HG02852 (cell line): ENCODE results near the gene GATA3.
A peak's percentile ranks its signal among the peaks of the same experiment; 100 is the strongest.
"Not testable (repeated sequence)": the region's sequence is repeated elsewhere in the genome, so short reads cannot be mapped to it uniquely, and the experiment has no call there.

ENCODE experiments used
- ATAC-seq: cut with Tn5 transposase; IDR thresholded peaks from one replicate; pipeline ENCODE4 v1.9.1; 2021; ENCODE audit warnings: mild to moderate bottlenecking, moderate library complexity; ENCODE audit not compliant: unreplicated experiment

The GATA3 gene

DNA sequence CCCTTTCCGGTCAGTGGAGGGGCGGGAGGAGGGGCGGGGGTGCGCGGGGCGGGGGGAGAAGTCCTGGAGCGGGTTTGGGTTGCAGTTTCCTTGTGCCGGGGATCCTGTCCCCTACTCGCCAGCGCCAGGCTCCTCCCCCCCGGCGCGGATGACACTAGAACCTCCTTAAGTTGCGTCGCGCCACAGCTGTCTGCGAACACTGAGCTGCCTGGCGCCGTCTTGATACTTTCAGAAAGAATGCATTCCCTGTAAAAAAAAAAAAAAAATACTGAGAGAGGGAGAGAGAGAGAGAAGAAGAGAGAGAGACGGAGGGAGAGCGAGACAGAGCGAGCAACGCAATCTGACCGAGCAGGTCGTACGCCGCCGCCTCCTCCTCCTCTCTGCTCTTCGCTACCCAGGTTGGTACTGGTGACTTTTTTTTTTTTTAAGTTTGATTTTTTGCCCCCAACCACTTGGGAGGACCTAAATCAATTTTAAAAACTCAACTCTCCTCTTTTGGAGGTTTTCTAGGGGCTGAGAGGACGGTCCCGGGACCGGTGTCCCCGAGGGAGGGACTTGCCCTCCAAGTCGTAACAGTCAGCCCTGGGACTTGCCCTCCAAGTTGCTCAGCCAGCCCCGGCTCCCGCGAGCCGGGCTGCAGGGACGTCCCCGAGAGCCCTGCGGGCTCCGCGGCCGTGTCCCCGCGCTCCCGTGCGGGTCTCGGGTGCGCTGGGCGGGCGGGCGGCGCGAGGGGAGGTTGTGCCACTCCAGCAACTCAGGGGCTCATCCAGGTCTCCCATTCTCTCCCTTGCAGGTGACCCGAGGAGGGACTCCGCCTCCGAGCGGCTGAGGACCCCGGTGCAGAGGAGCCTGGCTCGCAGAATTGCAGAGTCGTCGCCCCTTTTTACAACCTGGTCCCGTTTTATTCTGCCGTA is at the start of gene GATA3:
Gene GATA3 (plus strand): TSS at position 195 of the 914 bp plus-strand sequence. CDS start 968 bp downstream, outside the sequence.
- peak; percentile 41 for ATAC-seq

DNA sequence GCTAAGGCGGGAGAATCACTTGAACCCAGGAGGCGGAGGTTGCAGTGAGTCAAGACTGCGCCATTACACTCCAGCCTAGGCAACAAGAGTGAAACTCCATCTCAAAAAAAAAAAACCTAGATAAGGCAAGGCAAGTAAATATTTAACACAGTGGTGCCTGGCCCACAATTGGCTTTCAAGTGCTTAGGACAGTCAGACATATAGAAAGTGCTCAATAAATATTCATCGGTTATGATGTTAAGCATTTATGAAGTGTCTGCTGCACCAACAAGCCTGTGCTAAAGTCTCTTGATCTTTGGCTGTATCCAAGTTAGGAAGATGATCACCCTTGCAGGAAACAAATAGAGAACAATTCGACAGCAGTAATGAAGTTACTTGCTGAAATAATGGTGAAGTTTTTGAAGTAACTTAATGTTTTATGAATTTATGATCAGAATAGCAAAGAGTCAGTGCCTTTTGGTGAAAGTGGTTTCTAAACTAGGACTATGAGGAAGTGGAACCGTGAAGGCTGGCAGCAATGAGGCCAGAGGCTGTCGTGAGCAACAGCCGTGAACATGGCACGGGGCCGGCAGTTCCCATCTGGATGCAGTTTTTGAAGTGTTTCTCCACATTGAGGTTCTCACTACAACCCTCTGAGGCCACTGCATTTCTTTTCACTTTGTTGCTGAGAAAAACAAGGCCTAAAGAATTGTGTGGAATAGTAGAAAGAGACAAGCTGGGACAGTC is 48.1 kb upstream of the GATA3 start:
- no peak for ATAC-seq

DNA sequence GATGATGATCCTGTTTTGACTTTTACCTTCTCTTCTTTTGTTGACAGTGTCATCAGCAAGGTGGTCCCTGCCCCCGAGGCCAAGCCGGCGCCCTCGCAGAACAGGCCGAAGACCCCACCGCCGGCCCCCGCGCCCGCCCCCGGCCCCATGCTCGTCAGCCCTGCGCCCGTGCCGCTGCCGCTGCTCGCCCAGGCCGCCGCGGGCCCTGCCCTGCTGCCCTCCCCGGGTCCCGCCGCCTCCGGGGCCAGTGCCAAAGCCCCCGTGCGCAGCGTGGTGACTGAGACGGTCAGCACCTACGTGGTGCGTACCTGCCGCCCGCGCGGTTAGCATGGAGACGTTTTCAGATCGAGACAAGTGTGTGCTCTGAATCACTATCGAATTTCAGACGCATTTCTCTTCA is 45.5 kb upstream of the GATA3 start:
- ATAC-seq = no peak

DNA sequence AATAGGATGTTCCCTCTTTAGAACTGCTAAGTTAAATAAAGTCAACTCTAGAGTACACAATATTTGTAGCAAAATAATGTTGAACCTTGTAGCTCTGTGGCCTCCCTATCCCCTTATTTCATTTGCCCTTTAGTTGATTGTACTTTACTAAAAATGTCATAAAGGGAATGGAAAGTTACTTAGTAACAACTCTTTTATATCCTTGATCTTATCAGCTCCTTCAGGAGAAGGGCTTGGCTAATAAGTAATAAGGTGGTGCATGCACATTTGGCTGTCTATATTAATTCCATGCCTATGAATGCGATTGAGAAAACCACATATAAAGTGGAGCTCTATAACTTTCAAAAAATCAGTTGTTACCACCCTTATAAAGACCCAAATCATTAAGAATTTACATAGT is 41.5 kb upstream of the GATA3 start:
- ATAC-seq = no peak

DNA sequence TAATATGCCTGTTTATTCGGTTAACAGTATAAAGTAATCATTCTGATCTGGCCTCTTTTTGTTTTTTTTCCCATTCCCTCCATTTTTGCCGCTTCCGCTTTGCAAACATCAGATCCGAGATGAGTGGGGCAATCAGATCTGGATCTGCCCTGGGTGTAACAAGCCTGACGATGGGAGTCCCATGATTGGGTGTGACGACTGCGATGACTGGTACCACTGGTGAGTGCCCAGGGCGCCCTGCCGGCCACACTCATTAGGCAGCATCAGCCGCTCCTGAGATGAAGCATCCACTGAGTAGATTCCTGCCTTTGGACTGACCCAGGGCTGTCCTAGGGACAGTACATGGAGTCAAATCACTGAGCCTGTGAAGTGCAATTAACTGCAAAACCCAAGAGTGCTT is 40.9 kb upstream of the GATA3 start:
- ATAC-seq = no peak

DNA sequence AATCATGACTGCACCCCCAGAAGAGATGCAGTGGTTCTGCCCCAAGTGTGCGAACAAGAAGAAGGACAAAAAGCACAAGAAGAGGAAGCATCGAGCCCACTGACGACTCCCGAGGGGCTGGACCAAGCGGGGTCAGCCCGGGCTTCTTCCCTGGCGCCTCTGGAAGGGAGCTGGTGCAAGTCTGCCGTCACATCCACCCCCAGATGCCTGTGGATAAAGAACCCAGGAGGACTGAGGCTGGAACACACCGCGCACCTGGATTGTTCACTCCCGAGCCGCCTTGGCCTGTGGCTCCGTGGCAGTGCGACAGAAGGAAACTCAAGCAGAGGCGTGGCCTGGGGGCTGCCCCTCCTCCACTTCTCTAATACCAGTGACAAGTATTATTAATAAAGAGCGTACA is 39.8 kb upstream of the GATA3 start:
- no peak for ATAC-seq

DNA sequence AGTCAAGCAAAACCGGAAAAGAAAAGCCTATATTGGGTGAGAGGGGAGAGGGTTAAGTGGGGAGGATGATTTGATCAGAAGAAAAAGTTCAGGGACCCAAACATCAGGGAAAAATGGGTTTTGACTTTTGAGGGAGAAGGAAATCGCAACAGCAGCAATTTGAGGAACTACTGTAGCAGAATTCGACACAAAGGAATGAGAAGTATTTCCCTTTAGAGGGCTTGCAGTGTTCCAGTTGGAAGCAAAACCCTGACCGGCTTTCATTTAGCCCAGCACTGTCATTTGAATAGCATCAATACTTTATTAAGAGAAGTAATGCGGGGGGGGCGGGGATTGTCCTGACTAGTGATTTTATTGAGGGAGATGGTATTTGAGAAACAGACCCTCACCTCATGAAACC is 37.2 kb upstream of the GATA3 start:
- ATAC-seq = no peak

DNA sequence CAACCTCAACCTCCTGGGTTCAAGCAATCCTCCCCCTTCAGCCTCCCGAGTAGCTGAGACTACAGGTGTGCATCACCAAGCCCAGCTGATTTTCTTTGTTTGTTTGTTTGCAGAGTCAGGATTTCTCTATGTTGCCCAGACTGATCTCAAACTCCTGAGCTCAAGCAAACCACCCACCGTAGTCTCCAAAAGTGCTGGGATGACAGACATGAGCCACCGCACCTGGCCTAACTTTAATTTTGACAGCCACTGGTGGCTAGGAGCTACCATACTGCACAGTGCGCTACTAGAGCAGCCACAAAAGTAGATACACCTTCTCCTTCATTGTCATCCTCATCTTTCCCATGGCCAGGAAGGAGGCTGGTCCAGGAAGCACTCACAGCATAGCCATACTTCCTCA is 31.2 kb upstream of the GATA3 start:
- no peak for ATAC-seq

DNA sequence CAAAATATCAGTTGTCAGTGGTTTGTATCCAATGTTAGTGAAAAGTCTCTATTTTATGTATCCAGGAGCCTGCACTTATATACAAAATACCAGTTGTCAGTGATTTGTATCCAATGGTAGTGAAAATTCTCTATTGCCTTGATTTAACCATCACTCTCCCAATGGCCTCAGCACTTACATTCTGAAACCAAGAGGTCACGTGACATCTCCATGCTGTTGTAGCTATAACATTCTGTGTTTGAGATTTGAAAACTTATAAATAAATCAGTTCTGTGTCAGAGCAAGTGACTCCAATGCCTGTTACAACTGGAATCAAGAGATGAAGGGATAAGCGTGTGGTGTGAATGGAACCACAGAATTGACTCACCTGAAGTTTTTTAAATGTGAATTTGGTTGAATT is 30.6 kb upstream of the GATA3 start:
- ATAC-seq = no peak

DNA sequence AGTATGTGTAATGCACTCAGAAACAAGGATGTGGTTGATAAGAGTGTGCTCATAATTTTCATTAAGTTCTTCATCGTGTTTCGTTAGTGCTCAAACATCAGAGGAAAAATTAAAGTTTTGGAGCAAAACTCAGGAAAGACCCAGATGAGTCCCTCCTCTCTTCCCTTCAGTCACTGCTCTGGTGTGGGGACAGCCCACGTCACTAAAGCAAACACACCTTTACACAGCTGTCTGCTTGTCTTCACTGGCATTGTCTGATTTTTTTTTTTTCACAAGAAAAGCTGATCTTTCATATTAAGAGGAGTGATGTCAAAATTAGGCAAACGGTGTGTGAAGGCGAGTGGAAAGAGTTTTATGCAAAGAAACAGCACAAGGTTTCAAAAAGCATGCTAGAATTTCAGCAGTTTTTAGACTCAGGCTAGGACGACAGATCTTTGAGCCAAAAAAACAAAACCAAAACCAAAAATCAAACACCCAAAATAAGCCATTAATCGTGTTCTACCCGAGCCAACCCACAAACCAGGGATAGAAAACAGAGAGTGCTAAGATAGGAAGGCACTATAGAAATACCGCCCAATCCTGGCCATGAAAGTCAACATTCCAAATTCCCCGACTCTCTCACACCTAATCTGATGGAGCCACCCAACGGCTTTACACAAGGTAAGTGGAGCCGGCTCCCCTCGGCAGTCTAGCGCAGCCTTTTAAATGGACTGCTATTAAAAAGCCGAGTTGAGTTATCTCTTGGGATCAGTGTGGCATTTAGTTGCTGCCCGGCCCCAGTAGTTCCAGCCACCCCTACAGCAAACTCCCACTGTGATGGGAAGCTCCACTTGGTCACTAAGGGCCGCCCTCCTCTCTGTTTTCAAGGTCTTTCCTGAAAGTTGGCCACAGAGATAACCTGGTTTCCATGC is 27.9 kb upstream of the GATA3 start:
- ATAC-seq = no peak

DNA sequence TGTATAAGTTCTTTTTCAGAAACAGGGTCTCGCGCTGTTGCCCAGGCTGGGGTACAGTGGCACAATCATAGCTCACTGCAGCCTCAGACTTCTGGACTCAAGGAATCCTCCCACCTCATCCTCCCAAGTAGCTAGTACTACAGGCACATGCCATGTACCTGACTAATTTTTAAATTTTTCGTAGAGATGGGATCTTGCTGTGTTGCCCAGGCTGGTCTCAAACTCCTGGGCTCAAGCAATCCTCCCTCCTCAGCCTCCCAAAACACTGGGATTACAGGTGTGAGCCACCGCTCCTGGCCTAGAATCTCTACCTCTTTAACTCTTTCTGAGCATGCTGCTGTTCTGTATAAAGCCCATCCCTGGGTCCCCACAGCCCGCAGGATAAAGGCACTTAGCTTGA is 23.3 kb upstream of the GATA3 start:
- not testable (repeated sequence) for ATAC-seq

DNA sequence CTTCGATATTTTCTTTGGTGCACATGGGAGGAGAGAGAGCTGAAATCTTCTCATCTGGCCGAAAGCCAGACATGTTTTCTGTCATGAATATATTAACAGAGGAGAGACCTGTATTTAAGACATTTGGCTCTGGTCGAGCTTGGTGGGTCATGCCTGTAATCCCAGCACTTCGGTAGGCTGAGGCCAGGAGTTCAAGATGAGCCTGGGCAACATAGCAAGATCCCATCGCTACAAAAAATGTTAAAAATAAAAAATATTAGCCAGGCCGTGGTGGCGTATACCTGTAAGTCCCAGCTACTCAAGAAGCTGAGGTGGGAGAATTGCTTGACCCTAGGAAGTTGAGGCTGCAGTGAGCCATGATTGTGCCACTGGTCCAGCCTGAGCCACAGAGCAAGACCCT is 21.9 kb upstream of the GATA3 start:
- ATAC-seq = no peak

DNA sequence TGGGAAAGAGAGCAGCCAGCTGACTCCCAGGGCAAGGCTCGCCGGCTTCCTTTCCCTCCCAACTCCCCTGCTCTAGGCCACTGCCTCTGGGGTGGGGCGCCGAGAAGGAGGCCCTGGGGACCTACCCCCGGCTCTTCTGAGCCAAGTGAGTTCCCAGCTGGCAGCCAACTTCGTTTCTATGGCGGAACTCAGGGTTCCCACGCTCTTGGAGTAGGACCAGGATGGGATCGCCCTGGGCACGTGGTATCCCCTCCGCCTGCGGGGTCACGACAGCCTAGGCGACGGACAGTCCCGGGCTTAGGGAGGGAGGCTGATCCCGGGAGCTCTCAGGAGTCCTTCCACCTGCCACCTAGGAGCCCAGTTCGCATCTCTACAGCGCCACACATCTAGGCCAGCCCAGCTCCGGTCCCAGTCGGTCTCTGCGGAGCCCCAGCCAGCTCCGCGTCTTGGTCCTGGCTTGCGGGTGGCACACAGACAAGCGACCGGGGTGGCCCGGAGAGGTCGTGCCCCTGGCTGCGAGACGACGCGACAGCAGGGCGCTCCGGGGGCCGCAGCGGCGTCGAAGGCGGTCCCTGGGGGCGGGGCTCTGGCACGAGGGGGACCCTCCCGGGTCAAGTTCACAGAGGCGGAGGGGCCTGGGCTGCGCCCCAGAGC is 20.5 kb upstream of the GATA3 start:
- no peak for ATAC-seq

DNA sequence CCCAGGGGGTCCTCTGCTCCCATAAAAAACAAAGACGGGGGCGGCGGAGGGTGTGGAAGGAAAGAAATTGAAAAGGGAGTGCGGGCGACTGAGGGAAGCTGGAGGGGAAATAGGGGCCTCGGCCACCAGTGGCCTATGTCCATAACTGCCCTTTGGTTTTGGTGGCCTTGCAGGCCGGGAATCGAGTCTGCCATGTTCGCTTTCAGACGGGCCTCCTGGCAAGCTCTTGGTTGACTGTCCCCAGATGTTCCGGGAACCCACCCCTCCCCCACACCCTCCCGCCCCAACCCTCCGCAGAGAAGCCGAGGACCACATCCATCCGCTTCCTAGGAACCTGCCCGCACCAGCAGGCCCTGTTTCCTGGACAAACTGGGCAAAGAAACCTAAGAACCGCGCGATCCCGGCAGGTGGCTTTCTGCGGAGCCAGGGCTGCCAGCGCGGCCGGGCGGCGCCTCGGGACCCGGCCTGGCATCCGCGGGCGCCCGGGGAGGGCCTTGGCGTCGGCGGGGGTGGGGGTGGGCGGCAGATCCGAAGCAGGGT is 20.0 kb upstream of the GATA3 start:
- no peak for ATAC-seq

DNA sequence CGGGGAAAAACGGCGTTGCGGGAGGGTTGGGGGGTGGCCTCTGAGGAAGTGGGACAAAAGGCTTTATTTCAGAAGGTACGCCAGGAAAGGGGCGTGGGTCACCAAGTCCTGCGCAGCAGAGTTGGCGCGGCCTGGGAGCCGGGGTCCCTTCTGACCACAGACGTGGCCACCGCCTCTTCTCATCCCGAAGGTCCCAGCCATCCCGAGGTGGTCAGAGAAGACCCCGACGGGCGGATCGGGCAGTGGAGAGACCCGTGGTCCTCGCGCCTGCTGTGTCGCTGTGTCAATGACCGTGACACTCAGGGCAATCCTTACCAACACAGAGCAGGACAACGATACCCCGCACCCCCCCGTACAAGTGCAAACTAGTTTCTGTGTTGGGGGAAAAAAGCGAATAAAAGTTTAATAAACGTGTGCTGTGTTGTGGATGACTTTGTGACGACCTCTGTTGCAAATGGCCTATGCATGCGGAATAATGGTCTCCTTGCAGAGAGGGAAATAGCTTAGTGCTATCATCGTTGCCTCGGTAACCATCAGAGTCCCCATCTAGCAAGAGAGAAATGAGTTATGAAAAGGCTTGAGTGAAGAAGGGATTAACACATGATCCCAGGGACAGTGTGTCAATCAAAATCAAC is 19.4 kb upstream of the GATA3 start:
- ATAC-seq = no peak

DNA sequence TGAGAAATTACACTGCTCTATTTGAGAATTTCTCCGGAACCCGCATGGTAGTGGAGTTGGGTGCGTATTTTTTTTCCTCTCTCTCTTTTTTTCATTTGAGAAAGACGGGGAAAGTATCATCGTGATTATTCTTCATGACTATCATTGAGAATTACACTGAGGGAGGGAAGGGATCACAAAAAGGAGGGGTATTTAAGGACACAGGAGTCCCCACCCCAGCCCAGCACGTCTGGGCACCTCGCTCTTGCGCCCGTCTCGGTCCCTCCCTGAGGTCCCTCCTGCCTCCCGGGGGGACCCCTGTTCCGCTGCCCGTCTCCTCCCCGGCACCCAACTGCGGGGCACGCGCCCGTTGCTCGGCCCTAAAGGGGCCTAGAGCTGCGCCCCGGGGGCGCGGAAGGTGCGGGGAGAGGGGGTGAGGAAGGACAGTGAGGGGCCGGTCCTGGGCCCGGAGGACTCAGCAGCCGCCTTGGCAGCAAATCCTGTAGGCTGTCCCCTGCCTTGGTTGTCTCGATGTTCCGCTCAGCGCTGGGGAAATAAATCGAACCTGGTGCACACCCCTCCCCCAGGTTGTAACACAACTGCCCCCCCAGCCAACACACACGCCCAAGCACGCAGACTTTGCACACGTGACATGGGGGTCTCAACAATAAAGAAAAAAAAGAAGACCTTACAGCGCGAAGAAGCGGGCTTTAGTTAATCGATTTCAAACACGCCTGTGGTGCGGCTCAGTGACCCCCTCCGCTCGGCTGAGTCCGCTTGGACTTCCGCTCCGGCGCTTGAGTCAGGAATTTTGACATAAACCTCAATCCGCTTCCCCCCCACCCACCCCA is 18.6 kb upstream of the GATA3 start:
- ATAC-seq = no peak

DNA sequence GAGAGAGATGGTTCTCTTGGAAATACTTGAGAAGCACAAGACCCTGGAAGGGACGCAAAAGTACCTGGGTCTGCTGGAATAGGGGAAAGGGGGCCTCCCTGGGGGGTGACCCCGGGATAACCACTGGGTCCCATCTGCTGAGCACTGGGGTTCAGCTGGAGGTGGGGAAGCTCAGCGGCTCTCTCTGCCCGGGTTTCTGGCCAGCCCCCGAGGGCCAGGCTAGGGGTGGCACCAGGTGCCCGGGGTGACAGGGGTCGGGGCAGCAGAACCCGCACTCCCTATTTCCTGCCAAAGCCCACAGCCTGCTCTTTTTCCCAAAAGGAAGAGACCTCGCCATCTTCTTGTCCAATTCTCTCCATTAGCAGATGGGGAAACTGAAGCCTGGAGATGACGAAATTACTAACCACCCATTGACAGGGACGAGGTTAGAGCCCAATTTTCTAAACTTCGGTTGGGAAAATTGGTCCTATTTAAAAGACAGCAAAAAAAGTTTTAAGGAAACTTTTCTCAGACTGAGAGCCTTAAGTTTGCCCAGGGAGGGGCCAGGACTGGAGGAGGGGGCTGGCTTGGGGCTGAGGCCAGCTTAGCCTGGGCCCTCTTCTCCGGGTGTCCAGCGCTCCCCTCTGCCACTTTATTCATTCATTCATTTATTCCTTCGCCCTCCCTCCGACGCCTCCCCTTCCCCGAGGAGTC is 17.8 kb upstream of the GATA3 start:
- ATAC-seq = no peak

DNA sequence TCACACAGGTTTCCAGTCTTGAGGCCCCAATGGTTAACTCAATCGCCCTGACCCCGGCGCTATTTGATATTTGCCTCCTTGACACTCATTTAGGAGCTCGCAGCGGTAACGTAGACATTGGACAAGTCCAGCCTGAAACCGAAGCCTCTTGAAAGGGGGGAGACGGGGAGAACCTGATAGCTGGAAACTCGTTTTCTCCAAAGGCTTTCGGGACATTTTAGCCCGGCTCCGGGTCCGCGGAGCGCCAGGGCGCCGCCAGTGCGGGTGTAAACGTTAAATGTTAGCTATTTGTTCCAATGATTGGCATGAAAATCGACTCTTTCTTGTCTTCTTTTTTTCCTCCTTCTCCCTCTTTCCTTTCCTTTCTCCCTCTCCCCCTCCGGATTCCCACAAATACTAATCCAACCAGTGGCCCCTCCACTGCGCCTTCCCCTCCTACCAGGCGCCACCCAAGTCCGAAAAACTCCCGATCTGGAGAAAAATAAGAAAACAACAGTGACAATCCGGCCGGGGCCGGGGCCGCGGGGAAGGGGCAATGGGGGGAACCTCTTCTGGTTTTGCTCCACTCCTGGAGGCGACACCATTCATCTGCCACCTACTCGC is 17.2 kb upstream of the GATA3 start:
- no peak for ATAC-seq
